A172 (cell line): ENCODE results near the gene SGMS1. TPM values are rescaled to one million over a fixed set of nuclear protein-coding genes. Genes with fewer than 3 reads are reported as not detected.
"Not testable (repeated sequence)": the region's sequence is repeated elsewhere in the genome, so short reads cannot be mapped to it uniquely, and the experiment has no call there.

Experiments
- DNase-seq: peaks from one replicate; pipeline ENCODE4 v3.0.0-alpha.2; 2015; ENCODE audit warnings: low spot score
- total RNA-seq: library from RNA; depleted of rRNA; stranded (reverse); fragments of >200 nt; shearing (Covaris generic); gene quantifications from 2 replicates; pipeline ENCODE4 v1.2.3, GENCODE V29; 2014; rRNA removed

The SGMS1 gene
- total RNA-seq, 1 experiment from 2014 or later = 24.3 TPM

GRCh38 chr10:50271564-50272250, 352.0 kb downstream of the SGMS1 start:
- DNase-seq = no peak

GRCh38 chr10:50267877-50268276, 355.9 kb downstream of the SGMS1 start:
- not testable (repeated sequence) for DNase-seq

GRCh38 chr10:50262625-50263024, 361.1 kb downstream of the SGMS1 start:
- not testable (repeated sequence) for DNase-seq

GRCh38 chr10:50260791-50261281, 362.9 kb downstream of the SGMS1 start:
- no peak for DNase-seq

Other genes with a start within 250 kb of the SGMS1 start
- 3.0 and 3.1 TPM in 2 replicates for gene ASAH2B, start 116.0 kb upstream of the SGMS1 start, total RNA-seq